Muscle of arm (tissue), 12 donors: ENCODE measurements around the gene GLT8D2. TPM values are rescaled to one million over a fixed set of nuclear protein-coding genes. Genes with fewer than 3 reads are reported as not detected.
A peak's percentile ranks its signal among the peaks of the same experiment; 100 is the strongest.

Source experiments
- DNase-seq: peaks from one replicate; pipeline ENCODE4 v3.0.0-alpha.2; 2013
- polyA plus RNA-seq, 12 donors: library from polyadenylated mRNA; unstranded; fragments of 120-200 nt; gene quantifications; one replicate each; pipeline ENCODE4 v1.2.1, GENCODE V29; 2013; ENCODE audit not compliant: insufficient read length in 12 of 12

The GLT8D2 gene
- polyA plus RNA-seq, 12 donors, result 47.4 to 104 (median 69.2) TPM; not detected in 1

DNA sequence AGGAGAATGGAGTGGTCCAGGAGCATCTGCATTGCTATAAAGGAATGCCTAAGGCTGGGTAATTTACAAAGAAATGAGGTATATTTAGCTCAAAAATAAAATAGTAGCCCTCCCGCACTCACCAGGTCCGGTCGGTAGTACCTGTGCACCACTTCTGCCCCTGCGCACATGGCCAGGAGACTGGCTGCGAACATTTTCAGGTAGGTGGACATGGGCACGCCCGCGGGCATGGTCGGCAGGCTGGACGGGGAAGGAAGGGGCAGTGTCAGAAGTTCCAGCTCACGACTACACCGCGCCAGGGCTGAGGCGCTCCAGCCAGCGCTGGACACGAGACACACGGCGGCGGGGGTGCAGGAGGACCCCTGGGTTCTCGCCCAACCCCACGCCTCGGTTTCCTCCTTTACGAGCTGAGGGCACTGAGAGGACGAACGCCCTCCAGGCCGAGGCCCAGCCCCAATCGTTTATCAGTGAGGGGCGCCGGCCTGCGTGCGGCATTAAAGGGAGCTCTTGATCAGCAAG is 93.4 kb downstream of the GLT8D2 start:
- DNase-seq, result no peak

DNA sequence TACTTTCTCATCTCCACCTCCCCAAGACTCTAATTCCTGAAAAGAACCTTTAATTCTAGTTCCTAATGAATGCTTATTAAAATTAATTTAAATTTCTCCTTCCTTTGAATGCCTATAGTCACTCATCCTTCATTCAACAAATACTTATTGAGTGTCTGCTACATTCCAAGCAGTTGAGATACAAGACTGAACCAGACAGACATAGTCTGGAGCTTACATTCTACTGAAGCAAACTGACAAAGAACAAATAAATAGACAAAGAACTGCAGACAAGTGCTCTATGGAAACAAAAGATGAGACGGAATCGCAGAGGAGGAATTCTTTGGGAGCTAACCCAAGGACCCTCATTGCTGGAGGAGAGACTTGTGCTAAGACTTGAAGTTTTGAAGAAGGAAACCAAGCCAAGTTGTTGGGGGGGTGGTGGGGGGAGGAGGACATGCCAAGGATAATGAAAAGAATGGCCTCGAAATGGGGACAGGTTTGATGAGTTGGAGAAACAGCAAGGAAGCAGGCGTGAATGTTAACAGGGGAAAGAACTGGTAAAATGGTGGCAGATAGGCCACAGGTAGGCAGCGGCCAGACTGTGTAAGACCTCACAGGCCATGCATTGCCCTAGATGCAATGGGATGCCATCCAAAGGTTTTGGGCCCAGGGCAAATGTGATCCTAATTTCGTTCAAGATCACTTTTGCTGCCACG is 94.0 kb downstream of the GLT8D2 start:
- peak; percentile 8 for DNase-seq

DNA sequence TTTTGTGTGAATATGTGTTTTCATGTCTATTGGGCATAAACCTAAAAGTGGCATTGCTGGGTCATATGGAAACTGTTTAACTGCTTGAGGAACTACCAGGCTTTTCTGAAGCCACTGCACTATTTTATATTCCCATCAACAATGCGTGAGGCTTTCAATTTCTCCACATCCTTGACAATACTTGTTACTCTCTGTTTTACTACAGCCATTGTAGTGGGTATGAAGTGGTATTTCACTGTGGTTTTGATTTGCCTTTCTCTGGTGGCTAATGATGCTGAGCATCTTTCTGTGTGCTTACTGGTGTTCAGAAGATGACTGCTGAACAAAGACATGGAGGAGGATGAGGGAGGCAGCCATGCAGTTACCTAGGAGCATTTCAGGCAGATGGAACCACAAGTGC is 97.5 kb downstream of the GLT8D2 start:
- DNase-seq, result no peak

DNA sequence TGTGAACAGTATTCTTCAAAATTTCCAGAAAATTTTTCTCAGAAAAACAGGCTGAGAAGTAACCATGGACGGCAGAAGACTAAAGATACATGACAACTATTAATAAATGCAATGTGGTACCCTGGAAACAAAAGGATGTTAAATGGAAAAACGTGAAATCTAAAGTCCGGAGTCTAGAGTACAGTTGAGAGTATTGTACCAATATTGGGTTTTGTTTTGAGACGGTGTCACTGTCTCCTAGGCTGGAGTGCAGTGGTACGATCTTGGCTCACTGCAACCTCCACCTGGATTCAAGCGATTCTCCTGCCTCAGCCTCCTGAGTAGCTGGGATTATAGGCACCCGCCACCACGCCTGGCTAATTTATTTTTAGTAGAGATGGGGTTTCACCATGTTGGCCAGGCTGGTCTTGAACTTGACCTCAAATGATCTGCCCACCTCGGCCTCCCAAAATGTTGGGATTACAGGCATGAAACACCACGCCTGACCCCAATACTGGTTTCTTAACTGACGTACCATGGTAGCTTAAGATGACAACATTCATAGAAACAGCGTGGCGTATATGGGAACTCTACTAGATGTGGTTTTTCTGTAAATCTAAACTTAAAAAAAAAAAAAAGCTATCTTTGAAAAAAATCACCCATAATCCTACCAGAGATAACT is 101.1 kb downstream of the GLT8D2 start:
- no peak for DNase-seq

DNA sequence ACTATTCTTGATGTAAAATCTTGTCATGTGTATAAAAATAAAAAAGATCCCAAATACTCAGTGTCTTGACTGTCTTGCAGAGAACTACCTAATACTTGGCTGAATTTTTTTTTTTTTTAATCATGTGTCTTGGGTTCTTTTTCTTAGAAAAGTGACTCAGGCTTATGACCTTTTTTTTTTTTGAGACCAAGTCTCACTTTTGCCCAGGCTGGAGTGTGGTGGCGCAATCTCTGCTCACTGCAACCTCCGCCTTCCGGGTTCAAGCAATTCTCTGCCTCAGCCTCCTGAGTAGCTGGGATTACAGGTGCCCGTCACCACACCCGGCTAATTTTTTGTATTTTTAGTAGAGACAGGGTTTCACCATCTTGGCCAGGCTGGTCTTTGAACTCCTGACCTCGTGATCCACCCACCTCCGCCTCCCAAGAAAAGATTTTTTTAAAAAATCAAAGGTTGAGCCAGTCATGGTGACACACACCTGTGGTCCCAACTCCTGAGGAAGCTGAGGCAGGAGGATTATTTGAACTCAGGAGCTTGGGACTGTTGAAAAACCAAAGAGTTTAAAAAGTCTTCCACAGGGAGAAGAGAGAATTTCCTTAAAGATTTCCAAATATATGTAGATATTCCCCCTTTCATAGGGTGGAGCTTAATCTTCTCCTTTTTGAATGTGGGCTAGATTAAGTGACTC is 102.0 kb downstream of the GLT8D2 start:
- no peak for DNase-seq

DNA sequence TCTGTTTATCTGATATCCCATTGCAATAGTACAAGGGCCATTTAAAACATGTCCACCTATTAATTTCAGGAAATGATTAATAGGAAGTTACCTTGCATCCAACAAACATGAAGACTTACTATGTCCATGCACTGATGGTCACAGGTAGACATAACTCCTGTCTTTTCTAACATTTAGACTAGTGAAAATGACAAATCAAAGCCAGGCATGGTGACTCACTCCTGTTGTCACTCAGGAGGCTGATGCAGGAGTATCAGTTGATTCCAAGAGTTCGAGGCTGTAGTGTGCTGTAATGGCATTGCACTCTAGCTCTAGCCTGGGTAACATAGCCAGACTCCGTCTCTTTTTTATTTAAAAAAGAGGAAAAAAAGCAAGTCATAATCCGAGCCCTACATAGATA is 105.0 kb downstream of the GLT8D2 start:
- no peak for DNase-seq

Other genes with a start within 250 kb of the GLT8D2 start
- gene NT5DC3, start 209.0 kb downstream of the GLT8D2 start, polyA plus RNA-seq, result 10 to 100 TPM in 6 of 12 donors, 1 to 10 TPM in 5, not detected in 1; 4.7 to 15.6 (median 10.6) TPM
- 100 to 1,000 TPM in 11 of 12 donors, not detected in 1; 267 to 600 (median 422) TPM for gene HSP90B1, start 119.8 kb downstream of the GLT8D2 start, polyA plus RNA-seq
- gene TDG, start 84.3 kb downstream of the GLT8D2 start, polyA plus RNA-seq, result 10 to 100 TPM in 11 of 12 donors, not detected in 1; 24.4 to 62.3 (median 35.2) TPM
- 10 to 100 TPM in 11 of 12 donors, not detected in 1; 25.4 to 40.0 (median 30.9) TPM for gene HCFC2, start 14.3 kb upstream of the GLT8D2 start, polyA plus RNA-seq
- 10 to 100 TPM in 11 of 12 donors, not detected in 1; 32.3 to 72.4 (median 50.6) TPM for gene NFYB, start 88.0 kb upstream of the GLT8D2 start, polyA plus RNA-seq
- gene TXNRD1, start 165.6 kb upstream of the GLT8D2 start, polyA plus RNA-seq, result 10 to 100 TPM in 11 of 12 donors, not detected in 1; 35.8 to 46.6 (median 40.5) TPM